GM23248 (cell line): ENCODE data around the gene UQCRH.

ENCODE experiments used
- EZH2 ChIP-seq: fragments of 200-600 bp; sonication (generic); IDR thresholded peaks from 2 replicates; pipeline ENCODE4 v1.6.1; 2018; ENCODE audit warnings: antibody characterized with exemption, mild to moderate bottlenecking; ENCODE audit not compliant: insufficient read depth, poor library complexity, severe bottlenecking
- EZH2phosphoT487 ChIP-seq: fragments of 200-600 bp; sonication (generic); IDR thresholded peaks from 2 replicates; pipeline ENCODE4 v1.6.1; 2018; ENCODE audit warnings: antibody characterized with exemption, moderate library complexity, mild to moderate bottlenecking, low read depth; ENCODE audit not compliant: insufficient read depth

GRCh38 chr1:46278807-46279206 lies 24.7 kb upstream of the UQCRH start:
- TF ChIP-seq EZH2 (no peak), EZH2phosphoT487 (no peak)
